Activated gamma-delta T cell treated with Interleukin-2 at 50 U/mL for 16 hours (primary cell): ENCODE measurements around the gene SPTBN2.

ENCODE experiments used
- DNase-seq: peaks from one replicate; pipeline ENCODE4 v3.0.0-alpha.2; 2020

SPTBN2 gene

GRCh38 chr11:66637557-66638176, 91.3 kb downstream of the SPTBN2 start:
- no peak for DNase-seq

DNA sequence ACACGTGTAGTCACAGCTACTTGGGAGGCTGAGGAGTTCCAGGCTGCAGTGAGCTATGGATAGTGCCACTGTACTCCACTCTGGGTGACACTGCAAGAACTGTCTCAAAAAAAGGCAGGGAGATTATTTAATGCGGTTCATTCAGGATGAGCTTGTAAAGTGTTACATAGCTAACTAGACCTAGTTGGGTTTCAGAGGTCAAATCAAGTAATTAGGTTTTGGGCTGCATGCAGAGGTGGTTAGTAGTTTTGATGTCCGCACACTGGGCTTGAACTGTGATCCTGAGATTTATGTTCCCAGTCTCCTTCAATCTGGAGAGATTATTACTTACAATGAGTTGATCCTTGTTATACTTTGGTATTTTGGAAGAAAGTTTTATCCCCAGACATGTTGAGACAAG, 92.6 kb downstream of the SPTBN2 start:
- DNase-seq = no peak
